Daoy (cell line): Measurements from ENCODE around the gene CAPN11. TPM values are rescaled to one million over a fixed set of nuclear protein-coding genes. Genes with fewer than 3 reads are reported as not detected.

Experiments
- DNase-seq: peaks from one replicate; pipeline ENCODE4 v3.0.0-alpha.2; 2015; ENCODE audit warnings: low read depth
- total RNA-seq: library from RNA; depleted of rRNA; stranded (reverse); fragments of >200 nt; shearing (Covaris generic); gene quantifications from 2 replicates; pipeline ENCODE4 v1.2.3, GENCODE V29; 2014

The CAPN11 gene
- total RNA-seq, 1 experiment from 2014 or later: not detected

DNA sequence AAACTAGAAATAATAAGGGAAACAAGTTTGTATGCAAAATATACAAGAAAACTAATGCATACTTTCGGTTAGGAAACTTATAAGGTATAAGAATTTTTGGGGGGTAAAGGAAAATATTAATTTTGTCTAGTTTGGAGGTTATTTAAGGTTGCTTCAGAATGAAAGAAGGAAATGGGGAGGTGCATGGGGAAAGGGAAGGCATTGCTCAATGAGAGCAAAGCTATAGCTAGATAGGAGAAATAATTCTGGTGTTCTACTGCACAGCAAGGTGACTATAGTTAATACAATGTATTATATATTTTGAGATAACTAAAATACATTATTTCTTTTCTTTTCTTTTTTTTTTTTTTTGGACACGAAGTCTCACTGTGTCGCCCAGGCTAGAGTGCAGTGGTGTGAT lies 52.7 kb downstream of the CAPN11 start:
- no peak for DNase-seq

DNA sequence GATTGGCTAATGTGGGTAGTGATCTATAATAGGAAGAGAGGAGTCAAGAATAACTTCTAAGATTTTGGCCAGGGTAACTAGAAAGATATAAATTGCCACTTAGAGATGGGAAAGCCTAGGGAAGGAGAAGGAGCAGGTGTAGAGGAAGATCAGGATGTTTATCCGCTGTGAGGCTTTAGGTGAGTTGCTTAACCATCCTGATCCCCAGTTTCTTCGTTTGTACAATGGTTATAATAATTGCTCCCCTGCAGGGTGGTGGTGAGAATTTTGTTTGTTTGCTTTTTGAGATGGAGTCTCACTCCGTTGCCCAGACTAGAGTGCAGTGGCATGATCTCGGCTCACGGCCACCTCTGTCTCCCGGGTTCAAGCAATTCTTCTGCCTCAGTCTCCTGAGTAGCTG lies 55.7 kb downstream of the CAPN11 start:
- no peak for DNase-seq

DNA sequence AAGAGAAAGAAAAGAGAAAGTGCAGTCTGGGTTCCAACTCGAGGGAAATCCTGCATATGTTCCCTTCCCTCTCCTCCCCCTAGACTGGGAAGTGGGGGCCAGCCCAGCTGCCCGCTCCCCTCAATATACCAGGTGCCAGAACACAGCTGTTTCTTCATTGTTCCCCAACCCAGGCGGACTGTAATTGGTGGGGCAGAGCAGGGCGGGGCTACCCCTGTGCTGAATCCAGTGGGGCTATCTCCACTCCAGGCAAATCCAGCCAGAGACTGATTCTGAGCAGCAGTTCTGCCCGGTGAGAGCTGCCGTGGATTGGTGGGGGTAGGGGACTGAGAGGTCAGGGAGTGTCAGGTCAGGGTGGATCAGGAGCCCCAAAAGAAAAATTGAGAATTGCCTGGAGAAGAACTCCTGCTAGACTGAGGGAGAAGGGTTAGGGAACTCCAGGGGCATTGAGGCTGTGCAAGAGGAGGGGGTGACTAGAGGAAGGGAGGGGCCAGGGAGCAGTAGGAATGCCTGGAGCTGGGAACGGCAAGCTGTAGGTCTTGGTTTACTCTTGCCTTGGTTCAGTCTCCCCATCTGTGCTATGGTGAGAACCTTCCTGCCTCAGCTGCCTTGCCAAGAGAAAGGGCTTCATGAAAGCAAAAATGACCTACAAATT lies 58.2 kb downstream of the CAPN11 start, which contains the start of gene MYMX:
Gene MYMX (plus strand): TSS at position 250 of the 655 bp plus-strand sequence. CDS start 546 bp downstream, outside the sequence.
- DNase-seq: no peak

DNA sequence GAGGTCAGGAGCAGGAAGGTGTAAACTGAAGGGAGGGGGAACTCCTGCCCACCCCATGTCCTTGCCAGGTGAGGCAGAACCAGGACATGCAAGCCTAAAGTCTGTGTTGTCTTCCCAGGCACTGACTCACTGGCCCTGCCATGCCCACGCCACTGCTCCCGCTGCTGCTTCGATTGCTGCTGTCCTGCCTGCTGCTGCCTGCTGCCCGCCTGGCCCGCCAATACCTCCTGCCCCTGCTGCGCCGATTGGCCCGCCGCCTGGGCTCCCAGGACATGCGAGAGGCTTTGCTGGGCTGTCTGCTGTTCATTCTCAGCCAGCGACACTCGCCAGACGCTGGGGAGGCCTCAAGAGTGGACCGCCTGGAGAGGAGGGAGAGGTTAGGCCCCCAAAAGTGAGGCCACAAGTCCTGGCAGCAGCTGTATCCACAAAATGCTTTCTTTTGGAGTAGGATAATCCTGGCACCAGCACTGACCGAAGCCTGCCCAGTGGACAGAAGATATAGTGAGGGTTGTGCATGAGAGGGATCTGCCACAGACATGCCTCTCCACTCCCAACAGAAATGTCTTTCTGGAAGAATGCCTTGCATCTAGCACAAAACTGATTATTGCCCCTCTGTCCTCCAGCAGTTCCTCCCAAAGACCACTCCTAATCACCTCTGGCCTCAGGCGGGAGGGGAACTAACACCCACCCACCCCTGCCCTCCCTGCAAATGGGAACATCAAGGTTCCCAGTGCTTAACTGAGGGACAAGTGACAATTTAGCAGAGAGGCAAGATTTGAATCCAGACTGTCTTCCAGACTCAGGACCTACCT lies 58.9 kb downstream of the CAPN11 start:
- DNase-seq: peak; percentile 58

DNA sequence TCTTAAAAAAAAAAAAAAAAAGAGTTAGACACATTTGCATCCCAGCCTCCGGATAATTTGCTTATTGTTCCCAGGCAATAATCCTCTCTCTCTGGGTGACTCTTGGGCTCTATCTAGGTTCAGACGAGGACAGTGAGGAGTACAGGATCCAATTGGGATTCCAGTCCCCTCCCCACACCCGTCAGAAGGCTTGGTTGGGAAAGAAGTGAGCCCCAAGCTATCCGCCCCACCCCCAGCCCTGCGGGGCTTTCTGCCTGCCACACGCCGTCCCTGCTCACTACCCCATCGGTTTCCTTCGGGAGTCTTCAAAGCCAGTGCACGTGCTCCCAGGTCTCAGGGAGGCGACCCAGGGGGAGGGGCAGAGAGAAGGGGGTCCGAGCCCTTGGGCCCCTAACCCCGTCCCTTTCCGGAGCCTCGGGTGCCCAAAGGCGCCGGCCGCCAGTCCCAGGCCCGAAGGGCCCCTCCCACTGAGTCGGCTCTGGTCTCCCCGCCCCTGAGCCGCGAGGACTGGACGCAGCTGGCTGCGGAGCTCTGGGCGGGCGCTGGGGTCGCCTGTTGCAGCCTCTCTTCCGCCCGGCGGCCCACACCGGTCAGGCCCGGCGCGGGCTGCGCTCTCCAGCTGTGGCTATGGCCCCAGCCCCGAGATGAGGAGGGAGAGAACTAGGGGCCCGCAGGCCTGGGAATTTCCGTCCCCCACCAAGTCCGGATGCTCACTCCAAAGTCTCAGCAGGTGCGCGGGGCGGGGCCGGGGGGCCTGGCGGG lies 60.6 kb downstream of the CAPN11 start:
- peak; percentile 68 for DNase-seq

DNA sequence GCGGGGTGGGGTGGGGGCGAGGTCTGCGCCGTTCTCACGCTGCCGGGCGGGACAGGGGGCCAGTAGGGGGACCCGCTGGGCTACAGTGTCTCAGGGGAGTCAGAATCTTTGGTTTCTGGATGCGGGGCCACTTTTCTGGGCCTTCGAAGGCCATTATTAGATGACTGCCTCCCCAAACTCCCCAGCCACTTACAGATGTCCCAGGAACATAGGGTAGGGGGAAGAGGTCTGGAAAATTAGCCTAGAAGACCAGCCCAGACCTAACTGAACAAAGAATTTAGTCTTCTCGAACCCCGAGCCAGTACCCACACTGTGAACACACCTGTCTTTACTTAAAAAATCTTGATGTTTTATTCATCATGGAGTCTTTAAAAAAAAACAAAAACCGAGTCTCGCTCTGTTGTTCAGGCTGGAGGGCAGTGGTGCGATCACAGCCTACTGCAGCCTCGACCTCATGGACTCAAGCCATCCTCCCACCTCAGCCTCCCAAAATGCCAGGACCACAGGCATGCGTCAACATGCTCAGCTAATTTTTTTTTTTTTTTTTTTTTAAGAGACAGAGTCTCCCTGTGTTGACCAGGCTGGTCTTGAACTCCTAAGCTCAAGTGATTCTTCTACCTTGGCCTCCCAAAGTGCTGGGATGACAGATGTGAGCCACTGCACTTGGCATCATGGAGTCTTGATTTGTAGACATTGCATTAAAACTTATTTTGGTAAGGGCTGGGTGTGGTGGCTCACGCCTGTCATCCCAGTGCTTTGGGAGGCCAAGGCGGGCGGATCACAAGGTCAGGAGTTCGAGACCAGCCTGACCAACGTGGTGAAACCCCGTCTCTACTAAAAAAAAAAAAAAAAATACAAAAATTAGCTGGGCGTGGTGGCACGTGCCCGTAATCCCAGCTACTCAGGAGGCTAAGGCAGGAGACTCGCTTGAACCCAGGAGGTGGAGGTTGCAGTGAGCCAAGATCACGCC lies 61.5 kb downstream of the CAPN11 start:
- no peak for DNase-seq

DNA sequence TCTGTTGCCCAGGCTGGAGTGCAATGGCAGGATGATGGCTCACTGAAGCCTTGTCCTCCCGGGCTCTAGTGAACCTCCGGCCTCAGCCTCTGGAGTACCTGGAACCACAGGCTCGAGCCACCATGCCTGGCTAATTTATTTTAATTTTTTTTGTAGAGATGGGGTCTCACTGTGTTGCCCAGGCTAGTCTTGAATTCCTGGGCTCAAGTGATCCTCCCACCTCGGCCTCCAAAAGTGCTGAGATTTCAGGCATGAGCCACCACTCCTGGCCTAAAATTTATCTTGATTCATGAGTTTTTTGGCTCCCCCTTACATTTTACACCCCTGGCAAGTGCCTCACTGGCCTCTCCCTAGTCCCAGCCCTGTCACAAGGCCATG lies 62.3 kb downstream of the CAPN11 start:
- DNase-seq: no peak

DNA sequence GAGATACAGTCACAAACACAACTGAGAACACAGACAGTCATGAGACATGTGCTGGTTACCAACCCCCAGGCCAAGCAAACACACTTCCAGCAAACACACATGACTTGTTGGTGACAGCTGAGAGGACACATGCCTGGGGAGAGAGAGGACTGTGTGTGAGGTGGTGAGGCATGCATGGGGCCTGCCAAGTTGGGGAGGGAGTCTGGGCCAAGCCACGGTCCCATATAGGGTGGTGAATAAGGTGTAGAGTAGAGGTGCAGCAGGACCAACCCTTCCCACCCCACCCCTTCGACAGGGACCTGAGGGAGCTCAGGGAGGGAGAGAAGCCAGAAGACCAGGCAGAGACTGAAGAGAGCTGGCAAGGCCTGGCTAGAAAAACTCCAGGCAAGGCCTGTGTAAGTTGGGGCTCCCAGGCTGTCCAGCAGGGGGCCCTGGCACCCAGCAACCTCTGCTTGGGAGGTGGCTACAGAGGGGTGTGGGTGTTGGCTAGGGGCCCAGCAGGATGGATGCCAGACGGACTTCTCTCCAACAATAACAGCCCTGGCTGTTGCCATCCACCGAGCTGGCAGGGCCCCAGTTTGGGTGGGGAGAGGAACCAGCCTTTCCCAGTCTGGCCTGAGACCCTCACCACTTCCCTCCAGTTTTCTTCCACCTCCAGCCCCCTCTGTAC lies 62.8 kb downstream of the CAPN11 start:
- peak; percentile 98 for DNase-seq

DNA sequence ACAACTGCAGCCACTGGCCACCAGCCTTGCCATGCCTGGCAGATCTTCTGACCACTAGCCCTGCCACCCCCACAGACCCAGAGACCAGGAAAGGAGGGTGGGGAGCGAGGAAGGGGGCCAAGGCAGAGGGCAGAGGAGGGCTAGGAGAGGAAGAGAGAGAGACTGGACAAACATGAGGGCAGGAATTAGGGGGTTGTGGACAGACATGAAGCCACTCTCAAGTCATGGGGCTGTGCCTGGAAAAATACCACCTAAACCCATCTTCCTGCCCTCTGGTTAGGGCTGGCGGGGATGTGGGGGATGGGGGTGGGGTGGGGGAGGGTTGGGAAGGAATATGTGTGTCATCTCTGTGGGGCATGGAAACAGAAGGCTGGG lies 63.3 kb downstream of the CAPN11 start:
- no peak for DNase-seq

DNA sequence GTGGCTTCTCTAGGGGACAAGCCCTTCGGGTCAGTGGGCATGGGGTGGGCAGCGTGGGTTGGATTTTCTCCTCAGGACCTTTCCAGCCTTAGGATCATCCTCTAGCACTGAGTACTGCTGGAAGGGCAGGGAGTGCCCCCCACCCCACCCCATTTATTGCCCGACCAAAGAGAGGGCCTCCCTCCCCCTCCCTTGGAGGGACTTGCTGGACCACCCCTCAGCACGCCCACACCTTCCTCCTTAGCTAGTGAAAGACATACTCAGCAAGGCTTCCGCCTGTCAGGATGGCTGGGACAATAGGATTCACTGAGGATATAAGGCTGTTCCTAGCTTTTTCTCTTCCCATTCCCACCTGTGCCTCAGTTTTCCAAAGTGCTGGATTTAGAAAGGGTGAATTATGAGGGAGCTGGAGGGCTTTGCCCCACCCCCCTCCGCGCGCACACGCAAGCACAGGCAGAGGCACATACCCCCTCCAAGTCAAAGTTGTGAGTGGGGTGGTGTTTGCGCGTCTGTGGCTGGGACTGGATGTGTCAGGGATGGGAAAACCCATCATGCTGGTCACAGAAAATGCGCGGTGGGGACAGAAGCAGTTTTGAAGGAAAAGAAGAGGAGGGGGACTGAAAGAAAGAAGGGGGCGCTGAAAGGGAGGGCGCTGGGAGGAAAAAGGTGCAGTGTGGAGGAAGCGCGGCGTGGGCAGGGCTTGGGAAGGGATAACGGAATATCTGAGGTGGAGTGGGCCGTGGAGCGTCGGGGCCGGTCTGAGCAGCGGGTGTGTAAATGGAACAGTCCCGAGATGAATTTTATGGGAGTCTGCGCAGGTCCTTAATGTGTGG lies 64.1 kb downstream of the CAPN11 start:
- DNase-seq: peak; percentile 42

DNA sequence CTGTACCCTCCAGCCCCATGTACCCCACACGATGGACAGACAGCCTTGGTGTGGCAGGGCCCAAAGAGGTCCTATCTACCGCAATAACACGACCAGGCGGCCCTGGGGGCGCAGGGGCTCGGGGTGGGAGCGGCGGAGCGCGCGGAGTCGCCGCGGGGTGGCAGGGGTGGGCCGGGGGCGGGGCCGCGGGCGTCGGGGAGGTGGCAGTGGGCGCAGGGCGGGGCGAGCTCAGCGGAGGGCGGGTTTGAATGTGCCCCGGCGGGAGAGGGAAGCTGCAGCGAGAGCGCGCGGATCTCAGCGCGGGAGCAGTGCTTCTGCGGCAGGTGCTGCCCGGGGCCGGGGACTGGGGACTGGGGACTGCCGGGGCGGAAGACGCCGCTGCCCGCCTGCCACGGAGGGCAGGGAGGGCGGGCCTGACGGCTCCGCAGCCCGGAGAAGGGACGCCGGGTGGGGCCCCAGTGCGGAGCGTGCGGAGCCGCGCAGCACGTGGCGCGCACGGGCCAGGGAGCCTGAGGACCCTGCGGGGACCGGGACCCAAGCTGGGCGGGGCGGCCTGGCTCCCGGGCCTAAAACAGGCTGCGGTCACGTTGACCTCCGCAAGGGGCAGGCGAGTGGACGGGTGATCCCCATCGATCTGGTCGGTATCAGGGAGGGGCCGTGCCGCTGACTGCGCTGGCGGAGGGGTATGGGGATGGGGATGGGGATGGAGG lies 64.9 kb downstream of the CAPN11 start, which contains the start of gene SLC29A1:
Gene SLC29A1 (plus strand): TSS at position 277 of the 710 bp plus-strand sequence. CDS start 3,719 bp downstream, outside the sequence.
- DNase-seq: peak; percentile 89

DNA sequence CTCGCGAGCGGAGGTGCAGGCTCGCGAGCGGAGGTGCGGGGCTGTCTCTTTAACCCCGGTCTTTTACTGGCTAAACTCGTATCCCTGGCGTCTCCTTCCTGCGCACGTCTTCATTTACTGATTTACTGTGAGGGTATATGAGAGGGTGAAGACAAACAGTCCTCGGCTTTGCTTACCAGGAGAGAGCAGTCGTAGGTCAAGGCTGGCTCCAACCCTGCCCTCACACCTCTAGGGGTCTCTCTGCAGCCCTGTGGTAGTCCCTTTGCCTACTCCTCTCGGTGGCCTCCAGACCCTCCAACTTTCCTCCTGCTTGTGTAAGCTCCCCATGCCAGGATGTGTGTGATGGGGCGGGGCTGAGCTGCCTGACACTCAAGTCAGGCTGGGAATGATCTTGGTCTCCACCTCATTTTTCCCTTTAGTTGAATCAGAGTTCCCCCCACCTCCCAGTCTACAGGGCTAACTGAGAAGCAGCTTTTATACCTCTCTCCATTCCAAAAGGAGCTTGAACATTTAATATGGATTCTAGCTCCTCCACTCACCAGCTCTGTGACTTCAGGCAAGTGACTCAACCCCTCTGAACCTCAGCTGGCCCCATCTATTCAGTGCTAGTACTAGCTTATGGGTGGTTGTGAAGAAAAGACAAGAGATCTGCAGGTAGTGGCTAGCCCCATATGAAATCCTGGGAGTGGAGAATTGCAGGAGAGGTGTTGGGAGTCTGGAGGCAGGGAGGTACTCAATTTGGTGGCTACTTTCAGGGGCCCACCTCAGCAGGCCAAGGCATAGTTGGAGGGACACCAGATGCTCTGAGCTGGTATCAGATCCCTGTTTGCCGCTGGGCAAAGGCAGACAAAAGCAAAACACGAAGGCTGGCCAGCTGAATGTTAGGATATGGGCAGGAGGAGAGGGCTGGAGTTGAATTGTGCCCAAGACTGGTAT lies 65.7 kb downstream of the CAPN11 start:
- DNase-seq: peak; percentile 68

DNA sequence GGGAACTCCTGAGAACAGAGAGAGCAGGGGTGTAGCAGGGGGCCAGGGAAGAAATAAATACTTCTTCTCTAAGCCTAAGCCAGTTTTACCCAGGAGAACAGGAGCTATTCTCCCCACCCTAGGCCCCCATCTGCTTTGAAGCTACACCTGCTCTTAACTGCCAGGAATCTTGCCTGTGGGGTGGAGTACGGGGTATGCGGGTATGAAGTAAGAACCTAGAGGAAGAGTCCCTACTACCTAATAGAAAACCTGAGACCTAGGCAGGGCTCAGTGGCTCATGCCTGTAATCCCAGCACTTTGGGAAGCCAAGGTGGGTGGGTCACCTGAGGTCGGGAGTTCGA lies 66.3 kb downstream of the CAPN11 start:
- DNase-seq: no peak

DNA sequence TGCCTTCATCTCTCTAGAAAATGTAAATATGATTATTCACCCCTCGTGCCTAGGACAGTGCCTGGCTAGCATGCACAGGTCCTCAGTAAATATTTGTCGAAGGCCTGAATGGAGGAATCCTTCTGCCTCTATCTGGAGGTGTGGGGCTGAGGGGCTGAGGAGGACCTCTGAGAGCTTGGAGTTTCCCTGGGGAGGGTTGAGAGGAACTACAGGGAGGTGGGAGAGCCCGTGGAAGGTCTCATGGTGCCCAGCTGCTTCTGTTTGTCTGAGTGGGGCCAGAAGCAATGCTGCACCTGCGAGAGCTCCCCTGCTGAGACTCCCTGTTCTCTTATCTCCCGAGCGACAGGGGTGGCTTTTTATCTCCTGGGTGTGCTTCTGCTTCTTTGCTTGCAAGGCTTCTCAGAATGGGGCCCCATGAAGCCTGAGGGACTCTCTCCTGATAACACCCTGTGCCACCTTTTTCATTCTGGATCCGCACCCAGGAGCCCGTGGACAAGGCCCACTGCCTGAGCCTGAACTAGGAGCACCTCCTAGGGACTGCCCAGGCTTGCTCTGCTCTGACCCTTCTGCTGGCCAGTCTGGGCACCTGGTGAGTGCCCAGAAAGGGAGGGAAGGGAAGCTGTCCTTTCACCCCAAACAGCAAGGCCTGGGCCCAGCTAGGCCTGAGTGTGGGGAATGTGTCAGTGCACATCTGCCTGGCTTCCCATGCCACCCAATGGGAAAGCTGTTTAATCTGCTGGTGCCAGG lies 67.1 kb downstream of the CAPN11 start:
- DNase-seq: no peak

DNA sequence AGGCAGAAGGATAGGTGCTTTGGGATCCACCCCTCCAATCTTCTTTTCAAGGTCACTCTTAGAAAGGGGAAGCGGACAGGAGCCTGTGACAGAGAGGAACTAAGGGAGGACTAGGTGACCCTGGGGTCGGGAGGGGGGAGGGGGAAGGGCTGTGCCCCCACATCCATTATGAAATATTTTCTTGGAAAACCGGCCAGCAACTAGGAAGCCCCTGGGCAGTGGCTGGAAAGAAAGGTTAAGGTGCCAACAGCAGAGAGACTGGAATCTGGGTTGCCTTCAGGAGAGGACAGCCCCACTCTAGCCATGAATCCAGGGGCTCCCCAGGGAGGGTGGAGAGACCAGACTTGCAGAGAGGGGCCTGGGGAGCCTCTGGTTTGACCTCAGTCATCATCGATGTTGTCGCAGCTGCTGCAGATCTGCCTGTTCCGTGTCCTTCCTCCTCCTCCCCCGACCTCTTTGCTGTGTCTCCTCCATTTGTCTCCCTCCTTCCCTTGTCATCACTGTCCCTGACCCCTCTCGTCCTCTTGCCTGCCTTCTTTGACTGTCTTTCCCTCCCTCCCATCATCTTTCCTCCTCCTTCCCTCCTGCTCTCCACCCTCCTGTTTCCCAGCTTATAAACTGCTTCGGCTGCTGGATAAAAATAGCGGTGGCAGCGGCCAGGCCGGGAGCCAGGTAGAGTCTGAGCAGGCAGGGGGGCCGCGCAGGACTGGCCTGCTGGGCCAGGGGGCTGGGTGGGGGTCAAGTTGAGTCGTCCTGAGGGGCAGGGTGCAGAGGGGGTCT lies 67.9 kb downstream of the CAPN11 start:
- DNase-seq: no peak

DNA sequence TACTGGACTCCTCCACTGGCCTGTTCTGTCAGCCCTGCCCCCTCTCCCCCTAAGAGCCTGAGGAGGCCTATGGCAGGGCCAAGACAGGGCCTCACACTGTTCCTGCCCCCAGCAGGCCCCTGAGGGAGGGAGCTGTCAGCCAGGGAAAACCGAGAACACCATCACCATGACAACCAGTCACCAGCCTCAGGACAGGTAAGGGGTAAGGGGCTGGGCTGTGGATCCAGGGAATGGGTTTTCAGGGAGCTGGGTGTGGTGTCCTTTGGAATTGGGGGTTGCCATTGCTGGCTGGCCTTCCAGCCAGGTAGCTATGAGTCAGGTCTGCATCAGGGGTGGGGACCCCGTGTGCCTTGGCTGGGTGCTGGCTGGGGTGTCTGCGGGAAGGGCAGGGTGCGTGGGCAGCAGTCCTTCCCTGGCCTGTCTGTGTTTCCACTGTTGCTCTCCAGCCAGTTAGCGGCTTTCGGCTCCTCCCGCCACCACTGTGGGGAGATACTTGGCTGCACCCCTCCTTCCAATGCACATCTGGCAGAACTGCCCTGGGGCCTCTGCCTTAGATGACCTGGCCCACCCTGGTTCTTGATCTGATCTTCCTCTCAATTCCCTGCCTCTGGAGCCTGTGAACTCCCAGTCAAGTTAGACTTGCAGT lies 68.7 kb downstream of the CAPN11 start:
- DNase-seq: no peak
